ENCODE data around the gene ARHGAP44.

- TF ChIP-seq CTCF (tag by site-specific recombination; IDR thresholded peaks at IDR 0.05) (no peak), ZNF426 (tag by site-specific recombination; IDR thresholded peaks at IDR 0.05) (no peak), ZNF501 (tag by site-specific recombination; IDR thresholded peaks at IDR 0.05) (no peak), KLF9 (tag by site-specific recombination; IDR thresholded peaks at IDR 0.05; ENCODE audit: low read depth) (no peak), HOXC10 (CRISPR knock-in tag; IDR thresholded peaks at IDR 0.05) (no peak), ZNF324 (tag by site-specific recombination; IDR thresholded peaks at IDR 0.05) (no peak), ZNF133 (tag by site-specific recombination; IDR thresholded peaks at IDR 0.05) (no peak), PATZ1 (tag by site-specific recombination; IDR thresholded peaks at IDR 0.05) (no peak), ZNF121 (tag by site-specific recombination; IDR thresholded peaks at IDR 0.05) (no peak), TCF7L2 (IDR thresholded peaks at IDR 0.05; ENCODE audit: borderline replicate concordance, low read depth, low read length) (no peak), ZNF48 (tag by site-specific recombination; IDR thresholded peaks at IDR 0.05) (no peak), ZNF23 (tag by site-specific recombination; IDR thresholded peaks at IDR 0.05; ENCODE audit: borderline replicate concordance) (no peak), ZNF596 (tag by site-specific recombination; IDR thresholded peaks at IDR 0.05) (no peak)
Observed at GRCh38 chr17:12974005-12974531, 184.8 kb downstream of the ARHGAP44 start.

Measured in HEK293 (cell line).